Ovary (tissue), 9 donors: ENCODE data around the gene GRIK3. TPM values are rescaled to one million over a fixed set of nuclear protein-coding genes. Genes with fewer than 3 reads are reported as not detected.

Source experiments
- DNase-seq, 5 donors: peaks; one replicate each; pipeline ENCODE4 v3.0.0-alpha.2; 2019 to 2020
- H3K27ac ChIP-seq, 2 donors: fragments of 200-600 bp; one replicate each; pipeline versions ENCODE4 v1.5.1 to v1.8.0; 2019 to 2022
- H3K27me3 ChIP-seq: fragments of 200-600 bp; one replicate; pipeline ENCODE4 v1.8.0; 2022
- H3K36me3 ChIP-seq: fragments of 200-600 bp; sonication (generic); one replicate; pipeline ENCODE4 v1.5.1; 2019
- H3K4me1 ChIP-seq: one replicate; pipeline ENCODE4 v1.8.1; 2013; ENCODE audit warnings: mild to moderate bottlenecking, moderate library complexity; ENCODE audit not compliant: insufficient read depth
- H3K4me3 ChIP-seq: fragments of 200-600 bp; sonication (generic); one replicate; pipeline ENCODE4 v1.5.1; 2017
- H3K9me3 ChIP-seq, 2 donors: fragments of 200-600 bp in 1 of 2; sonication (generic) in 1 of 2; one replicate each; pipeline versions ENCODE4 v1.5.1 to v1.8.1; 2013 to 2019; ENCODE audit warnings: mild to moderate bottlenecking in 1 of 2, moderate library complexity in 1 of 2
- CTCF ChIP-seq, 3 donors: fragments of 450-650 bp in 2 of 3; fragments of 200-600 bp in 1 of 3; IDR thresholded peaks; one replicate each; pipeline versions ENCODE4 v1.5.1 to v1.8.0; 2016 to 2022; ENCODE audit warnings: antibody characterized with exemption in 3 of 3, mild to moderate bottlenecking in 1 of 3
- EP300 ChIP-seq: sonication (generic); formaldehyde crosslinking; IDR thresholded peaks from one replicate; pipeline ENCODE4 v1.6.1; 2017; ENCODE audit warnings: antibody characterized with exemption
- POLR2A ChIP-seq: fragments of 450-650 bp; IDR thresholded peaks from one replicate; pipeline ENCODE4 v1.6.1; 2017; ENCODE audit warnings: antibody characterized with exemption, mild to moderate bottlenecking, moderate library complexity
- WGBS, 3 donors: extraction: QIAGEN DNeasy Blood & Tissue Kit in 1 of 3; methylation state at CpG; one replicate each; pipeline versions ENCODE4 v1.1.5 to v1.1.7; 2013 to 2017; 5-methylcytosine and 5-hydroxymethylcytosine counted together
- intact Hi-C, 4 donors: fragments of 100-400 bp; cut with DNase I; formaldehyde crosslinking; loops; one replicate each; pipeline versions ENCODE4 v1.11.0 to v1.15.1; 2022 to 2023
- polyA plus RNA-seq, 2 donors: library from polyadenylated mRNA; stranded (reverse); fragments of 200-250 nt in 1 of 2; fragments of 350-450 nt in 1 of 2; fragmentation: Illumina TruSeq in 1 of 2; extraction: RNeasy Lipid Tissue Mini Kit (QIAGEN cat#74804) in 1 of 2; gene quantifications; one replicate each; pipeline ENCODE4 v1.2.3, GENCODE V29; 2013 to 2014
- total RNA-seq, 7 donors: library from RNA; depleted of rRNA in 2 of 7; stranded (reverse); fragments of >200 nt in 2 of 7; fragmentation: NEBNext Ultra II Directional in 3 of 7; extraction: Animal tissue kit (Norgen Biotek cat#: 25700) in 3 of 7; gene quantifications; one replicate each; pipeline versions ENCODE4 v1.1.0 to v1.2.4, GENCODE V29; 2016 to 2023
- donor health status: DM: no; HTN: no; CAD: no; lungs with moderate emphysema.
- donor health status: DM: no; HTN: no; CAD: no.
- donor health status: Bipolar disorder and iron deficiency.
- donor health status: DM: yes; HTN: yes; CAD: no.
- donor health status: DM: no; HTN: no; CAD: no.
- donor health status: DM: yes; HTN: yes; CAD: no.

The GRIK3 gene
- total and polyA plus RNA-seq, 9 donors, result 0.11 to 0.97 (median 0.32) TPM; not detected in 2

- intact Hi-C loops, result no loop called here
- 3% methylated on average over 27 of the region's 27 CpGs for WGBS, 3 donors
- TF ChIP-seq POLR2A, result no peak
- no peak for TF ChIP-seq CTCF (IDR thresholded peaks at IDR 0.05)
- TF ChIP-seq EP300, result no peak
- Histone ChIP-seq H3K27me3 (no peaks in the 10 kb centered on the region), H3K4me3 (no peak overlapping the region), H3K4me1 (peaks cover 2% of the 10 kb centered on the region), H3K9me3 (no peaks in the 10 kb centered on the region), H3K36me3 (no peaks in the 10 kb centered on the region), H3K27ac (no peak overlapping the region)
- DNase-seq, result no peak
These were observed 838 bp upstream of the GRIK3 start for GRCh38 chr1:37035014-37035691.

- intact Hi-C loops, result no loop called here
- H3K27me3 ChIP-seq, result no peaks in the 10 kb centered on the region
These were observed 787 bp downstream of the GRIK3 start for GRCh38 chr1:37033355-37034101.

GRCh38 chr1:37032660-37033354 is 1.5 kb downstream of the GRIK3 start:
- no peak for DNase-seq
- H3K4me3 ChIP-seq, result no peak overlapping the region
- H3K27ac ChIP-seq, result no peak overlapping the region
- H3K27me3 ChIP-seq, result no peaks in the 10 kb centered on the region
- peaks cover 2% of the 10 kb centered on the region for H3K4me1 ChIP-seq
- 1 to 3% (median 2%) methylated on average over 50 to 60 of the region's 60 CpGs for WGBS, 3 donors
- H3K9me3 ChIP-seq, result no peaks in the 10 kb centered on the region
- TF ChIP-seq CTCF (IDR thresholded peaks at IDR 0.05) (no peak), EP300 (no peak), POLR2A (no peak)
- intact Hi-C loops, result no loop called here
- H3K36me3 ChIP-seq, result no peaks in the 10 kb centered on the region

More at GRCh38 chr1:37033355-37034101, 787 bp downstream of the GRIK3 start:
- Histone ChIP-seq H3K9me3 (no peaks in the 10 kb centered on the region), H3K4me3 (no peak overlapping the region), H3K4me1 (peaks cover 2% of the 10 kb centered on the region), H3K27ac (no peak overlapping the region), H3K36me3 (no peaks in the 10 kb centered on the region)
- no peak for TF ChIP-seq POLR2A
- no peak for TF ChIP-seq EP300
- TF ChIP-seq CTCF (IDR thresholded peaks at IDR 0.05), result no peak
- no peak for DNase-seq
- 1 to 3% (median 1%) methylated on average over 37 to 66 of the region's 66 CpGs for WGBS, 3 donors

- H3K4me3 ChIP-seq, result no peak overlapping the region
- no peaks in the 10 kb centered on the region for H3K36me3 ChIP-seq
- intact Hi-C loops, result no loop called here
- no peak overlapping the region for H3K27ac ChIP-seq
- 27 to 40% (median 39%) methylated on average over 9 of the region's 9 CpGs for WGBS, 3 donors
- no peaks in the 10 kb centered on the region for H3K27me3 ChIP-seq
- H3K9me3 ChIP-seq, result no peaks in the 10 kb centered on the region
- TF ChIP-seq CTCF (IDR thresholded peaks at IDR 0.05) (no peak), POLR2A (no peak)
- DNase-seq, result no peak
- peaks cover 2% of the 10 kb centered on the region for H3K4me1 ChIP-seq
These were observed 2.4 kb downstream of the GRIK3 start for GRCh38 chr1:37031871-37032270.
